ENCODE data around the gene SLC34A3.
A peak's percentile ranks its signal among the peaks of the same experiment; 100 is the strongest.

The SLC34A3 gene

DNA sequence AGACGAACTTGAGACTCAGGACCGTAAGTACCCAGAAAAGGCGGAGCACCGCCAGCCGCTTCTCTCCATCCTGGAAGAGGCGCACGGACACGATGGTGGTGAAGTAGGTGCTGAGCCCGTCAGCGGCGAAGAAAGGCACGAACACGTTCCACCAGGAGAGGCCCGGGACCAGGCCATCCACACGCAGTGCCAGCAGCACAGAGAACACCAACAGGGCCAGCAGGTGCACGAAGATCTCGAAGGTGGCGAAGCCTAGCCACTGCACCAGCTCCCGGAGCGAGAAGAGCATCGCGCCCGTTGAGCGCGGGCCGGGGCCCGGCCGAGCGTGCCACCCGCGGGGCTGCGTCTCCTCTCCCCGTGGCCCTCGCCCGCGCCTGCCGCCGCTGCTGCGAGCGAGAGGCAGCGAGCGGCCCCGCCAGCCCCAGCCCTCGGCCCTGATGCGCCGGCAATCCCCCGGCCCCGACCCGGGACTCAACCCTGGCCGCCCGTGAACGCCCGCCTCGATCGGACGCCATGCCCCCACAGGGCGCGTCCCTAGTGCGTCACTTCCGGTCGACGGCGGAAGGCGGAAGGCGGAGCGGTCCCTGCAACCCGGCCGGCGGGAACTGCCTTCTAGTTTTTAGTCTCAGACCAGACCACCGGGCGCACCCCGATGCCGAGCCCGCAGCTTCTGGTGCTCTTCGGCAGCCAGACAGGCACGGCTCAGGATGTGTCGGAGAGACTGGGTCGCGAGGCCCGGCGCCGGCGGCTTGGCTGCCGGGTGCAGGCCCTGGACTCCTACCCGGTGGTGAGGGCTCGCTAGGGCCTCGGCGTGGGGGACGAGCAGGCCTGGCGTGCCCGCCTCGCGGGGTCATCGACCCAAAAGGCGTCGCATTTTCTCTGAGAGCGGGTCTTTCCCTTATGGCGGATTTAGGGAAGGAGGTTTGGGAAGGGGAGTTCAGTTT is 25.3 kb upstream of the SLC34A3 start, which contains the start of the genes NDOR1 and TMEM203:
Gene NDOR1 (plus strand): TSS at position 575 of the 944 bp plus-strand sequence. CDS start 78 bp downstream, at position 653.
Gene TMEM203 (minus strand): TSS at position 523 of the 944 bp plus-strand sequence. CDS start 234 bp downstream, at position 289.
- WGBS (ENCODE audit: insufficient coverage, insufficient read length), result no CpG with 5 or more reads among the region's 98 CpGs
- Histone ChIP-seq H3K27me3 (ENCODE audit: control insufficient read depth, insufficient read depth, low read length) (no peaks in the 10 kb centered on the region), H3K4me3 (ENCODE audit: low read length) (peak within 1 kb of the TSS; percentile 78), H3K9me3 (ENCODE audit: control insufficient read depth, insufficient read depth, low read length) (no peaks in the 10 kb centered on the region), H3K27ac (ENCODE audit: low read length) (no peak within 1 kb of the TSS), H3K4me1 (ENCODE audit: control insufficient read depth, insufficient read depth, low read length) (peaks cover 4% of the 10 kb centered on the region; the same call in 1 of the 2 replicates), H3K36me3 (ENCODE audit: control insufficient read depth, insufficient read depth, low read length) (0 out of 2 replicates have a peak, but pooled peaks cover 3% of the 10 kb centered on the region)
- no peak for DNase-seq (ENCODE audit: low read depth, low spot score)

DNA sequence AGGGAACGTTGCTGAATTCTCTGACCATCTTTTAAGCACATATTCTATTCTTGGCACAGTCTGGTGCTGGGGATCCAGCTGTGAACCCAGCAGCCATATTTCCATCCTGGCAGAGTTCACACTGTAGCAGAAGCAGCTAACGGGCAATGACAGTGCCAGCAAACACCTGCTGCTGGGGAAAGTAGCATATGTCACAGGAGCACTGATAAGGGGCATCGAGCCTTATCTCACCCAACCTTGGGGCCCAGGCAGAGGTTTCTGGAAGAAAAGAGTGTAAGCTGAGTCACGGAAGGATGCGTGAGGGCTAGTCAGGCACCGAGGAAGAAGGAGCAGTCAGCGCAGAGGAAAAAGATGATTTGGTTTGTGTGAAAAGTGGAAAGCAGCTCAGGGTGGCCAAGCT is 24.1 kb upstream of the SLC34A3 start:
- H3K27me3 ChIP-seq (ENCODE audit: control insufficient read depth, insufficient read depth, low read length), result no peaks in the 10 kb centered on the region
- H3K4me3 ChIP-seq (ENCODE audit: low read length), result no peak overlapping the region
- H3K36me3 ChIP-seq (ENCODE audit: control insufficient read depth, insufficient read depth, low read length), result 0 out of 2 replicates have a peak, but pooled peaks cover 3% of the 10 kb centered on the region
- H3K27ac ChIP-seq (ENCODE audit: low read length), result no peak overlapping the region
- no peaks in the 10 kb centered on the region for H3K9me3 ChIP-seq (ENCODE audit: control insufficient read depth, insufficient read depth, low read length)
- no peak for DNase-seq (ENCODE audit: low read depth, low spot score)
- WGBS (ENCODE audit: insufficient coverage, insufficient read length), result no CpG with 5 or more reads among the region's 7 CpGs
- peaks cover 2% of the 10 kb centered on the region; the same call in 1 of the 2 replicates for H3K4me1 ChIP-seq (ENCODE audit: control insufficient read depth, insufficient read depth, low read length)

DNA sequence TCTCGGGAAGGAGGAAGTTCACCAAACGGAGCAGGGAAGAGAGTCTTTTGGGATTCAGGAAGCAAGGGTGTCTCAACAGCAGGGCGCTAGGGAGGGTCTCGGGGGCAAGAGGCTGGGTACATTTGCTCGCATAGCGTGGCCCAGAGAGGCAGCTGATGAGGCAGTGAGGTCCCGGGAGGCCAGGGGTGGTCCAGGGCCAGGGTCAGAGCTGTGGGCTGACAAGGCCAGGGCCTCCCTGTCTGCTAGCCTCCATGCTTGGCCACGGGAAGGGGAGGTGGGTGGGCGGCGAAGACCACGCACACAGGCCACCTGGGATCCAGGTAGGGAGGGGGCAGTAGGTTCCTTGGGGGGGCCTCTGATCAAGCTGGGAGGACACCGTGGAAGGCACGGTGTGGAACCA is 19.2 kb upstream of the SLC34A3 start:
- WGBS (ENCODE audit: insufficient coverage, insufficient read length), result no CpG with 5 or more reads among the region's 13 CpGs
- no peak for DNase-seq (ENCODE audit: low read depth, low spot score)
- no peak overlapping the region for H3K27ac ChIP-seq (ENCODE audit: low read length)
- no peaks in the 10 kb centered on the region for H3K4me1 ChIP-seq (ENCODE audit: control insufficient read depth, insufficient read depth, low read length)
- no peak overlapping the region for H3K4me3 ChIP-seq (ENCODE audit: low read length)
- H3K9me3 ChIP-seq (ENCODE audit: control insufficient read depth, insufficient read depth, low read length), result no peaks in the 10 kb centered on the region
- no peaks in the 10 kb centered on the region for H3K27me3 ChIP-seq (ENCODE audit: control insufficient read depth, insufficient read depth, low read length)
- peaks cover 14% of the 10 kb centered on the region for H3K36me3 ChIP-seq (ENCODE audit: control insufficient read depth, insufficient read depth, low read length)

DNA sequence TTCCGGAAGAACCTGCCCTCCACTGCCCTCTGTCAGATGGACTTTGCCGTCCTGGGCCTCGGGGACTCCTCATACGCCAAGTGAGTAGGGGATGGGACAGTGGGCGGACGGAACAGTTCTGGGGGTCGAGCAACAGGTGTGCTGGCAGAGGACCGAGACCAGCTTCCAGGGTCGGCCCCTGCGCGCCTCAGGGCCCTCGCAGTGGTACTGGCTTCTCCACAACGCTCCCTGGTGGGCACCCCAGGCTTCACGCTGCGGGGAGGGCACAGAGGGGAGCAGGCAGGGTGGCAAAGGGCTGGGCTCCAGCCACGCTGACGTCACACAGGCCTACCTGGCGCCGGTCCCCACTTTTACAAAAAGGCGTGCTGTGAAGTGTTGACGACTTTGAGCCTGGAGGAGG is 18.2 kb upstream of the SLC34A3 start:
- H3K27me3 ChIP-seq (ENCODE audit: control insufficient read depth, insufficient read depth, low read length), result no peaks in the 10 kb centered on the region
- H3K36me3 ChIP-seq (ENCODE audit: control insufficient read depth, insufficient read depth, low read length), result peaks cover 11% of the 10 kb centered on the region
- WGBS (ENCODE audit: insufficient coverage, insufficient read length), result no CpG with 5 or more reads among the region's 21 CpGs
- H3K4me1 ChIP-seq (ENCODE audit: control insufficient read depth, insufficient read depth, low read length), result peaks cover 1% of the 10 kb centered on the region; the same call in 1 of the 2 replicates
- no peak overlapping the region for H3K4me3 ChIP-seq (ENCODE audit: low read length)
- DNase-seq (ENCODE audit: low read depth, low spot score), result no peak
- H3K27ac ChIP-seq (ENCODE audit: low read length), result no peak overlapping the region
- H3K9me3 ChIP-seq (ENCODE audit: control insufficient read depth, insufficient read depth, low read length), result no peaks in the 10 kb centered on the region

DNA sequence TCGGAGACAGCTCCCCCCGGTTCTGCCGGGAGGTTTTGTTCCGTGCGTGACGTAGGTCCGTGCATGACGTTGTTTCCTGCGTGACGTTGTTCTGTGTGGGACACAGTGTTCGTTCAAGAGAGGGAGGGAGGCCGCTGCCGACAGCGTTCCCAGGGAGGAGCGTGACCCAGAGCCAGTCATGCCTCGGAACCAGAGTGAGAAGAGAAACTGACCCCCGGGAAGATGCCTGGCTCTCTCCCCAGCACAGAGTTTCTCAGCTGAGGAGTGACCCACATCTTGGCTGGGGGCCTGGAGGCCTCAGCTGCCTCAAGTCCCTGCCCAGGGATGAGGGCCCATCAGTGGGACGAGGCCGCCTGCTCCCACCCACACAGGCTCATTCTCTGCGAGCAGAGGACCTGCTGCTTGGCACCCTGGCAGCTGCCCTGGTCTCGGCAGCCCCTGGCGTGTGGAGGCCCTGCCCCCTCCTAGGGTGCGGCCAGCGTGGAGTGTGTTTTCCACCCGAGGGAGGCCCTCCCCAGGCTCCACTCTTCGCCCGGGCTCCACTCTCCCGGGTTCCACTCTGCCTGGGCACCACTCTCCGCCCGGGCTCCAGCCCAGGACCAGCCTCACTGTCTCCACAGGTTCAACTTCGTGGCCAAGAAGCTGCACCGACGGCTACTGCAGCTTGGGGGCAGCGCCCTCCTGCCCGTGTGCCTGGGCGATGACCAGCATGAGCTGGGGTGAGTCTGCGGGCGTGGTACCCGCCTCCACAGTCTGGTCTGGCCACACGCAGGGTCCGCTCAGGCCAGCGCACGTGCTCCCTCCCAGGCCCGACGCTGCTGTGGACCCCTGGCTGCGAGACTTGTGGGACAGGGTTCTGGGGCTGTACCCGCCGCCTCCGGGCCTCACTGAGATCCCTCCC is 17.3 kb upstream of the SLC34A3 start:
- no peaks in the 10 kb centered on the region for H3K9me3 ChIP-seq (ENCODE audit: control insufficient read depth, insufficient read depth, low read length)
- no CpG with 5 or more reads among the region's 49 CpGs for WGBS (ENCODE audit: insufficient coverage, insufficient read length)
- H3K36me3 ChIP-seq (ENCODE audit: control insufficient read depth, insufficient read depth, low read length), result peaks cover 11% of the 10 kb centered on the region
- peaks cover 1% of the 10 kb centered on the region; the same call in 1 of the 2 replicates for H3K4me1 ChIP-seq (ENCODE audit: control insufficient read depth, insufficient read depth, low read length)
- H3K4me3 ChIP-seq (ENCODE audit: low read length), result no peak overlapping the region
- H3K27ac ChIP-seq (ENCODE audit: low read length), result no peak overlapping the region
- no peak for DNase-seq (ENCODE audit: low read depth, low spot score)
- H3K27me3 ChIP-seq (ENCODE audit: control insufficient read depth, insufficient read depth, low read length), result no peaks in the 10 kb centered on the region

DNA sequence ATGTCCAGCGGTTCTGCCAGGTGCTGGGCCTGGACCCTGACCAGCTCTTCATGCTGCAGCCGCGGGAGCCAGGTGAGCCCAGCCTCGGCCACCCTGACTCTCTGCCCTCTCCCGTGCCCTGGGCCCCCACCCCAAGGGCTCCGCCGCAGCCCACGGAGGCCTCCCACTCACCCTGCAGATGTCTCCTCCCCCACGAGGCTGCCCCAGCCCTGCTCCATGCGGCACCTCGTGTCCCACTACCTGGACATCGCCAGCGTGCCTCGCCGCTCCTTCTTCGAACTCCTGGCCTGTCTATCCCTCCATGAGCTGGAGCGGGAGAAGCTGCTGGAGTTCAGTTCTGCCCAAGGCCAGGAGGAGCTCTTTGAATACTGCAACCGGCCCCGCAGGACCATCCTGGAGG is 16.1 kb upstream of the SLC34A3 start:
- DNase-seq (ENCODE audit: low read depth, low spot score), result no peak
- Histone ChIP-seq H3K27me3 (ENCODE audit: control insufficient read depth, insufficient read depth, low read length) (no peaks in the 10 kb centered on the region), H3K27ac (ENCODE audit: low read length) (no peak overlapping the region), H3K4me1 (ENCODE audit: control insufficient read depth, insufficient read depth, low read length) (peaks cover 3% of the 10 kb centered on the region; the same call in 1 of the 2 replicates), H3K4me3 (ENCODE audit: low read length) (no peak overlapping the region), H3K9me3 (ENCODE audit: control insufficient read depth, insufficient read depth, low read length) (no peaks in the 10 kb centered on the region), H3K36me3 (ENCODE audit: control insufficient read depth, insufficient read depth, low read length) (peaks cover 11% of the 10 kb centered on the region)
- no CpG with 5 or more reads among the region's 19 CpGs for WGBS (ENCODE audit: insufficient coverage, insufficient read length)

DNA sequence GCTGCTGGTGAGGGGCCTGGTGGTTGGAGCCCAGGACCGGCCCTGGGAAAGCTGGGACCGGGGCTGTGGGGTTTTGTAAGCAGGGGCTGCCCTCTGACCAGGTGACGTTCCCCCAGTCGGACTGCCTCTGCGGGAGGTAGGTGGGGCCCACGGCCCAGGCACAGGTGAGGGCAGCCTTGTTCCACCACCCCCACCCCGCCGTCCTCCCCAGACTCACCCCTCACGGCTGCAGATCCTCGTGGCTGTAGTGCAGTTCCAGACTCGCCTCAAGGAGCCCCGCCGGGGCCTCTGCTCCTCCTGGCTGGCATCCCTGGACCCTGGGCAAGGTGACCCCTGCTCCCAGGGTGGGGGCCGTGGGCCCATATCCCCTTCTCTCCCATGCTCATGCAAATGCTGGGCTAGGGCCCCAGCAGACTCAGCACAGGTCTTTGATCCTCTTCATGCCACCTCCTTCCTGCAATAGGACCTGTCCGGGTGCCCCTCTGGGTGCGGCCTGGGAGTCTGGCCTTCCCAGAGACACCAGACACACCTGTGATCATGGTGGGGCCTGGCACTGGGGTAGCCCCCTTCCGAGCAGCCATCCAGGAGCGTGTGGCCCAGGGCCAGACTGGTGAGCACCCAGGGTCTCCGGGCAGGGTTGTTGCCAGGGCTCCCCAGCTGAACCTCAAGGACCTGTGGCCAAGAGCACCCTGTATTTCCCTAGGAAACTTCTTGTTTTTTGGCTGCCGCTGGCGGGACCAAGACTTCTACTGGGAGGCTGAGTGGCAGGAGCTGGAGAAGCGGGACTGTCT is 15.3 kb upstream of the SLC34A3 start:
- H3K4me1 ChIP-seq (ENCODE audit: control insufficient read depth, insufficient read depth, low read length), result peaks cover 3% of the 10 kb centered on the region; the same call in 1 of the 2 replicates
- H3K27ac ChIP-seq (ENCODE audit: low read length), result no peak overlapping the region
- H3K27me3 ChIP-seq (ENCODE audit: control insufficient read depth, insufficient read depth, low read length), result no peaks in the 10 kb centered on the region
- no peak overlapping the region for H3K4me3 ChIP-seq (ENCODE audit: low read length)
- no peaks in the 10 kb centered on the region for H3K9me3 ChIP-seq (ENCODE audit: control insufficient read depth, insufficient read depth, low read length)
- no CpG with 5 or more reads among the region's 22 CpGs for WGBS (ENCODE audit: insufficient coverage, insufficient read length)
- no peak for DNase-seq (ENCODE audit: low read depth, low spot score)
- H3K36me3 ChIP-seq (ENCODE audit: control insufficient read depth, insufficient read depth, low read length), result peaks cover 11% of the 10 kb centered on the region

DNA sequence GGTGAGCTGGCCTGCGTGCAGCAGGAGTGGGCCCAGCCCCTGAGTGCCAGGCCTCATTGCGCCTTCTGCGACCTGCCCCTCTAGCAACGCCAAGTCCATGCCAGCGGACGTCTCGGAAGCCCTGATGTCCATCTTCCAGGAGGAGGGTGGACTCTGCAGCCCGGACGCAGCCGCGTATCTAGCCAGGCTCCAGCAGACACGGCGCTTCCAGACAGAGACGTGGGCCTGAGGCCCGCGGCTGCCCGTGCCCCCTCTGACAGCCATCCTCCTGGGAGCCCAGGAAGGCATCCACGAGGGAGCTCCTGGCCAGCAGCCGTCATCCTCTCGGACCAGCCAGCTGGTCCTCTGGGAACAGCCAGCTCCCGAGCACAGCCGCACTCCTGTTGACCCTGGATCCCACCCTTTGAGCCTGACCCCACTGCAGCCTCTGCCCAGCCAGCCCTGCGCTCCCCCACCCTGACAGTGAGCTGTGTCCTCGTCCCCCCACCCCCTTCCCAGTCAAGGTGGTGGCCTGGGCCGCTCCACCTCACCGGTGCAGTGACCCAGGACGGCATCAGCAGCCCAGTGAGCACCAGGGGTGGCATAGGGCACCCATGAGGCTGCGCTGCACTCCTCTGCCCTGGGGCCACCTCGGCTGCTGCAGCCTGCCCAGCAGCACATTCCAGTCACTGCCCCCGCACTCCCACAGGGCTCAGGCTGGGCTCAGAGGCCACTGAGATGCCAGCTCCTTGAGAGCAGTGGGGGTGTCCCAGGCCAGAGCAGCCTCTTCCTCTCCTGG is 14.3 kb upstream of the SLC34A3 start:
- peaks cover 3% of the 10 kb centered on the region; the same call in 1 of the 2 replicates for H3K4me1 ChIP-seq (ENCODE audit: control insufficient read depth, insufficient read depth, low read length)
- H3K27ac ChIP-seq (ENCODE audit: low read length), result no peak overlapping the region
- no peak overlapping the region for H3K4me3 ChIP-seq (ENCODE audit: low read length)
- H3K27me3 ChIP-seq (ENCODE audit: control insufficient read depth, insufficient read depth, low read length), result no peaks in the 10 kb centered on the region
- no peaks in the 10 kb centered on the region for H3K9me3 ChIP-seq (ENCODE audit: control insufficient read depth, insufficient read depth, low read length)
- WGBS (ENCODE audit: insufficient coverage, insufficient read length), result no CpG with 5 or more reads among the region's 30 CpGs
- no peak for DNase-seq (ENCODE audit: low read depth, low spot score)
- H3K36me3 ChIP-seq (ENCODE audit: control insufficient read depth, insufficient read depth, low read length), result peaks cover 11% of the 10 kb centered on the region

Measured in iPS DF 6.9 (cell line).